ENCODE measurements around the gene NELFB.

Gene NELFB

GRCh38 chr9:137247916-137248175 is 7.3 kb upstream of the NELFB start:
- H3K9me3 ChIP-seq (ENCODE audit: low read length): no peaks in the 10 kb centered on the region
- H3K9ac ChIP-seq (ENCODE audit: low read length): no peak overlapping the region
- H4K20me1 ChIP-seq (ENCODE audit: insufficient read depth, low read length): no peaks in the 10 kb centered on the region
- TF ChIP-seq CTCF (IDR thresholded peaks at IDR 0.05; ENCODE audit: low read length) (no peak), EZH2 (IDR thresholded peaks at IDR 0.05; ENCODE audit: borderline replicate concordance, low read length) (no peak)
- H2AFZ ChIP-seq (ENCODE audit: low read length): no peak overlapping the region
- H3K27ac ChIP-seq (ENCODE audit: low read depth, low read length, poor library complexity, severe bottlenecking): no peak overlapping the region
- H3K9me2 ChIP-seq (ENCODE audit: low read depth, low read length): no peaks in the 10 kb centered on the region
- H3K36me3 ChIP-seq (ENCODE audit: insufficient read depth, low read length): peaks cover 15% of the 10 kb centered on the region
- H3K27me3 ChIP-seq (ENCODE audit: insufficient read depth, low read length): peaks cover 6% of the 10 kb centered on the region; the same call in 1 of the 2 replicates
- H3K4me2 ChIP-seq (ENCODE audit: low read length): no peak overlapping the region
- no peaks in the 10 kb centered on the region for H3F3A ChIP-seq (ENCODE audit: insufficient read depth, low read length)
- H3K79me2 ChIP-seq (ENCODE audit: insufficient read depth, low read length): no peaks in the 10 kb centered on the region
- H3K4me3 ChIP-seq (ENCODE audit: low read depth, low read length, poor library complexity, severe bottlenecking): no peak overlapping the region
- peaks cover 19% of the 10 kb centered on the region for H3K4me1 ChIP-seq (ENCODE audit: insufficient read depth, low read length, severe bottlenecking)

GRCh38 chr9:137250329-137251193 is 4.6 kb upstream of the NELFB start:
- H2AFZ ChIP-seq (ENCODE audit: low read length): no peak overlapping the region
- H3K4me3 ChIP-seq (ENCODE audit: low read depth, low read length, poor library complexity, severe bottlenecking): no peak overlapping the region
- H3K9me3 ChIP-seq (ENCODE audit: low read length): no peaks in the 10 kb centered on the region
- no peaks in the 10 kb centered on the region for H3F3A ChIP-seq (ENCODE audit: insufficient read depth, low read length)
- peaks cover 31% of the 10 kb centered on the region for H3K4me1 ChIP-seq (ENCODE audit: insufficient read depth, low read length, severe bottlenecking)
- H4K20me1 ChIP-seq (ENCODE audit: insufficient read depth, low read length): no peaks in the 10 kb centered on the region
- no peak overlapping the region for H3K4me2 ChIP-seq (ENCODE audit: low read length)
- peaks cover under 1% of the 10 kb centered on the region; the same call in 1 of the 2 replicates for H3K27me3 ChIP-seq (ENCODE audit: insufficient read depth, low read length)
- TF ChIP-seq CTCF (IDR thresholded peaks at IDR 0.05; ENCODE audit: low read length) (no peak), EZH2 (IDR thresholded peaks at IDR 0.05; ENCODE audit: borderline replicate concordance, low read length) (no peak)
- H3K36me3 ChIP-seq (ENCODE audit: insufficient read depth, low read length): no peaks in the 10 kb centered on the region
- H3K27ac ChIP-seq (ENCODE audit: low read depth, low read length, poor library complexity, severe bottlenecking): no peak overlapping the region
- H3K79me2 ChIP-seq (ENCODE audit: insufficient read depth, low read length): no peaks in the 10 kb centered on the region
- no peaks in the 10 kb centered on the region for H3K9me2 ChIP-seq (ENCODE audit: low read depth, low read length)
- H3K9ac ChIP-seq (ENCODE audit: low read length): no peak overlapping the region

GRCh38 chr9:137251194-137251461 is 4.0 kb upstream of the NELFB start, which contains the start of gene STPG3:
STPG3 (plus strand) TSS chr9:137251286; CDS start chr9:137251287, 1 bp downstream.
- no peaks in the 10 kb centered on the region for H3F3A ChIP-seq (ENCODE audit: insufficient read depth, low read length)
- no peak within 1 kb of the TSS for H2AFZ ChIP-seq (ENCODE audit: low read length)
- H4K20me1 ChIP-seq (ENCODE audit: insufficient read depth, low read length): no peaks in the 10 kb centered on the region
- H3K9me3 ChIP-seq (ENCODE audit: low read length): no peaks in the 10 kb centered on the region
- H3K4me2 ChIP-seq (ENCODE audit: low read length): no peak within 1 kb of the TSS
- H3K79me2 ChIP-seq (ENCODE audit: insufficient read depth, low read length): no peaks in the 10 kb centered on the region
- H3K9me2 ChIP-seq (ENCODE audit: low read depth, low read length): no peaks in the 10 kb centered on the region
- TF ChIP-seq EZH2 (IDR thresholded peaks at IDR 0.05; ENCODE audit: borderline replicate concordance, low read length) (no peak), CTCF (IDR thresholded peaks at IDR 0.05; ENCODE audit: low read length) (no peak)
- H3K27me3 ChIP-seq (ENCODE audit: insufficient read depth, low read length): no peaks in the 10 kb centered on the region; the same call in 1 of the 2 replicates
- no peak within 1 kb of the TSS for H3K9ac ChIP-seq (ENCODE audit: low read length)
- peaks cover 35% of the 10 kb centered on the region for H3K4me1 ChIP-seq (ENCODE audit: insufficient read depth, low read length, severe bottlenecking)
- no peak within 1 kb of the TSS for H3K27ac ChIP-seq (ENCODE audit: low read depth, low read length, poor library complexity, severe bottlenecking)
- H3K36me3 ChIP-seq (ENCODE audit: insufficient read depth, low read length): no peaks in the 10 kb centered on the region
- no peak within 1 kb of the TSS for H3K4me3 ChIP-seq (ENCODE audit: low read depth, low read length, poor library complexity, severe bottlenecking)

Measured in OCI-LY1 (cell line).